ENCODE results near the gene UBC.
"Not testable (repeated sequence)": the region's sequence is repeated elsewhere in the genome, so short reads cannot be mapped to it uniquely, and the experiment has no call there.

UBC gene

GRCh38 chr12:124913474-124914391, 717 bp downstream of the UBC start:
- DNase-seq, result peak; percentile 95

GRCh38 chr12:124912529-124913287, 1.7 kb downstream of the UBC start:
- not testable (repeated sequence) for DNase-seq

GRCh38 chr12:124911521-124911920, 2.9 kb downstream of the UBC start:
- not testable (repeated sequence) for DNase-seq

GRCh38 chr12:124910561-124911478, 3.6 kb downstream of the UBC start:
- DNase-seq, result no peak

- DNase-seq, result no peak
These were observed 4.5 kb downstream of the UBC start for GRCh38 chr12:124909831-124910560.

- peak; percentile 91 for DNase-seq
These were observed 7.7 kb downstream of the UBC start for GRCh38 chr12:124906606-124907261.

- DNase-seq, result no peak
These were observed 9.9 kb downstream of the UBC start for GRCh38 chr12:124904306-124905098.

GRCh38 chr12:124902916-124903315, 11.5 kb downstream of the UBC start:
- no peak for DNase-seq

GRCh38 chr12:124901003-124901402, 13.4 kb downstream of the UBC start:
- DNase-seq, result no peak

GRCh38 chr12:124900345-124900795, 14.1 kb downstream of the UBC start:
- DNase-seq, result not testable (repeated sequence)

- no peak for DNase-seq
These were observed 15.5 kb downstream of the UBC start for GRCh38 chr12:124898923-124899294.

- peak; percentile 81 for DNase-seq
These were observed 16.1 kb downstream of the UBC start for GRCh38 chr12:124898200-124898922.

- no peak for DNase-seq
These were observed 18.0 kb downstream of the UBC start for GRCh38 chr12:124896461-124896860.

GRCh38 chr12:124893792-124894516, 20.5 kb downstream of the UBC start:
- DNase-seq, result no peak

GRCh38 chr12:124888260-124888659, 26.2 kb downstream of the UBC start:
- DNase-seq, result no peak

GRCh38 chr12:124887766-124888165, 26.7 kb downstream of the UBC start:
- DNase-seq, result not testable (repeated sequence)

GRCh38 chr12:124884587-124885438, 29.6 kb downstream of the UBC start:
- peak; percentile 19 for DNase-seq
